ENCODE measurements around the gene GPAT2.
A peak's percentile ranks its signal among the peaks of the same experiment; 100 is the strongest.
"Not testable (repeated sequence)": the region's sequence is repeated elsewhere in the genome, so short reads cannot be mapped to it uniquely, and the experiment has no call there.

Gene GPAT2

DNA sequence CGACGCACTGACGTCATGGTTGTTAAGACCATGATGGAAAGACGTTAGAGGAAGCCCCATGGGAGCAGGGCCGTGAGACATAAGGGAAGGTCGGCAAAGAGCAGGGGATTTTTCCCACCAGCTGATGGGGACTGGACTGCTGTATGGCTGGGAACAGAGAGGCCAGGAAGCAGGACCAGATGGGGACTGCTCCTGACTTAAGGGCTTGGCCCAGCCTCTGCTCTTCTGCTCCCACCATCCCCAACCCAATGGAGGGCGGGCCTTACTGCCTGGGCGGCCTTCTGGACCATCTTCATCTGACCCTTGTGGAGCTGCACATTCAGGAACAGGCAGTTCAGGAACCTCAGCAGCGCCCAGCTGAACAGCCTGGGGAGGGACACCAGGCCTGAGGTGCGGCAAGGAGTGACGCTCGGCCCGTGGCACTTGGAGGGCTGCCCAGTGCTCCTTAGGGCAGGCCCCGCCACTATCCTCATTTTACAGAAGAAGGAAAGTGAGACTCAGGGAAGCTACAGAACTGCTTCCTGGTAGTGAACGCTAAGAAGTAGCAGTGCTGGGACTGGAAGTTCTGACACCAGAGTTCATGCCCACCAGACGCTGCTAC lies 6.9 kb downstream of the GPAT2 start:
- not testable (repeated sequence) for H3K27ac ChIP-seq; DNase-seq (ENCODE audit: low spot score); H3K4me3 ChIP-seq

DNA sequence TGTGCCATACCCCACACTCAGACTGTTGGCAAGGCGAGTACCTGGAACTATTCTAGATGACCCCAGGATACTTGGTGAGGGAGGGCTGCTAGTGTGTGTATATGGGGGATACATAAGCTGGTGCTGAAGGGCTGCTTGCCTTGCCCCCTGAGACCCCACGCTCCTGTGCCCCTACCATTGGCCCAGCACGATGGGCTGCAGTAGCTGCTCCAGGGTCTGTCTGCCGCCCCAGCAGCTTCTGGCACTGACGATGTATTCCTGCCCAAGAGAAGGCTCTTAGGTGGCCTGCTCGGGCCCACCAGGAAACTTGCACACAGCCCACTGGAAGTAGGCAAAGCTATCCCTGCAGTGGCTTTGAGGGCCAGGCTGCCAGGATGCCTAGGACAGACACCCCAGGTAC lies 9.0 kb downstream of the GPAT2 start:
- not testable (repeated sequence) for H3K4me3 ChIP-seq

DNA sequence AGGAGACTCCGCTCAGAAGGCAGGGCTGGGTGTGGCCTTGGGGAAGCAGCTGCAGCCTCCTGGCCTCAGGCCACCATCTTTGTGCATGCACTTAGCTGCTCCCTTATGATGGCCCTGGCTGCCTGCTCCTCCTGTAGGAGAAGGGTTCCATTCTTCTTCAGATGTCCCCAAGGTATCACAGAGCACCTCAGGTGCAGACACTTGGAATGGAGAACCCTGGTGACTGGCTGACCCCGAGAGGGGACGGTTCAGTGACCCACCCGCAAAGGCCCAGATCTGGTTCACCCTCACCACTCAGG lies 9.6 kb downstream of the GPAT2 start:
- Histone ChIP-seq H3K27ac (no peak overlapping the region), H3K4me3 (no peak overlapping the region)
- DNase-seq (ENCODE audit: low spot score) = no peak
- TF ChIP-seq, protein P1, sequence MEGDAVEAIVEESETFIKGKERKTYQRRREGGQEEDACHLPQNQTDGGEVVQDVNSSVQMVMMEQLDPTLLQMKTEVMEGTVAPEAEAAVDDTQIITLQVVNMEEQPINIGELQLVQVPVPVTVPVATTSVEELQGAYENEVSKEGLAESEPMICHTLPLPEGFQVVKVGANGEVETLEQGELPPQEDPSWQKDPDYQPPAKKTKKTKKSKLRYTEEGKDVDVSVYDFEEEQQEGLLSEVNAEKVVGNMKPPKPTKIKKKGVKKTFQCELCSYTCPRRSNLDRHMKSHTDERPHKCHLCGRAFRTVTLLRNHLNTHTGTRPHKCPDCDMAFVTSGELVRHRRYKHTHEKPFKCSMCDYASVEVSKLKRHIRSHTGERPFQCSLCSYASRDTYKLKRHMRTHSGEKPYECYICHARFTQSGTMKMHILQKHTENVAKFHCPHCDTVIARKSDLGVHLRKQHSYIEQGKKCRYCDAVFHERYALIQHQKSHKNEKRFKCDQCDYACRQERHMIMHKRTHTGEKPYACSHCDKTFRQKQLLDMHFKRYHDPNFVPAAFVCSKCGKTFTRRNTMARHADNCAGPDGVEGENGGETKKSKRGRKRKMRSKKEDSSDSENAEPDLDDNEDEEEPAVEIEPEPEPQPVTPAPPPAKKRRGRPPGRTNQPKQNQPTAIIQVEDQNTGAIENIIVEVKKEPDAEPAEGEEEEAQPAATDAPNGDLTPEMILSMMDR (IDR thresholded peaks at IDR 0.05) = no peak

More for the DNA sequence above, 9.0 kb downstream of the GPAT2 start:
- DNase-seq (ENCODE audit: low spot score); H3K27ac ChIP-seq: not testable (repeated sequence)

DNA sequence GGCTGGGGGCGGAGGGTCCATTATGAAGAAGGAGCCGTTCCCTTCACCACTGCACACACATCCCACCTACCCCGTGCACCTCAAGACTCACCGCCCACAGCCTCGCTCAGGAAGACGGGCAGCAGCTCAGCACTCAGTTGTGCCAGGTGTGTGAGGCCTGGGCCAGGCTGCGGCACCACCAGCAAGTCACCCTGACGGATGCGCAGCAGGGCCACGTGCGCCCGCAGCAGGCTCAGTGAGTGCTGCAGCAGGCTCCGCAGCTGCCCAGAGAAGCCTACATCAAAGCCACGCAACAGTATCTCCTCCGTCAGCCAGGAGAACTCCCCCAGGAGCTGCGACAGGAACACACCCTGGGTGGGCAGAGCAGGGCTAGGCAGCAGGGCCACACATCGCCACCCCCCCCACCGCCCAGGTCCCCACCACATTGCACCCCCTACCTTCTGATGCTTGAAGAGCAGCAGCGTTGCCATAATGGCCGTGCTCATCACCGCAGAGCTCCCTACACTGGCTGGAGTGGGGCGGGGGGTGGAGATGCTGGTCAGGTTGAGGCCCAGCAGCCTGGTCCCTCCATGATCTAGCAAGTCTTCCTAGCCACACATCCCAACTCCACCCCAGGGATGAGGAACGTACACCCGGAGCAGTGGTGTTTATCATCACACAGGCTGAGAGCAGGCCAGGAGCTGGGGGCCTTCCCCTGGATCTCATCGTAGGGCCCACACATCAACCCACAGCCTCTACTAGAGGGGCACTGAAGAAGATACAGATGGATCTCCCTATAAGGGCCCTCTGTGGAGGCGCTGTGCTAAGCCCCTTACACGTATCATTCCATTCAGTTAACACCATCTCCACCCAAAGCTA lies 10.2 kb downstream of the GPAT2 start:
- Histone ChIP-seq H3K27ac (no peak overlapping the region), H3K4me3 (no peak overlapping the region)
- DNase-seq (ENCODE audit: low spot score) = no peak
- TF ChIP-seq, protein P1 (IDR thresholded peaks at IDR 0.05) = no peak

DNA sequence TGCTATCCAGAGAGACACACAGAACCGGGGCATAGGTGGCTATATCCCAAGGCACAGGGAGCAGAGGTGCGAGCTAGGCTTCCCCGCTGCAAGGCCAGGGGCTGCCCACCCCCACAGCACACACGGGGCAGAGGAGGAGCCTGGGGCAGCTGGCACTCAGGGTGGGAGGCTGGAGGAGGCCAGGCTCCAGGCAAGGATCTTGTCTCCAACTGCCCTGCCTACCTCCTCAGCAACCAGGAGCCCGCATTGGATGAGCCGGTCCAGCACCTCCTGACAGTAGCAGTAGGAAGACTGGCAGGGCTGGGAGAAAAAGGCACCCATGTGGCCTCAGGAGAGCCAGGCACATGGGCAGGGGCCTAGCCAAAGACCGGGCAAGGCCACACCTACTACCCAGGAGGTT lies 11.0 kb downstream of the GPAT2 start:
- H3K4me3 ChIP-seq; DNase-seq (ENCODE audit: low spot score); H3K27ac ChIP-seq: not testable (repeated sequence)

DNA sequence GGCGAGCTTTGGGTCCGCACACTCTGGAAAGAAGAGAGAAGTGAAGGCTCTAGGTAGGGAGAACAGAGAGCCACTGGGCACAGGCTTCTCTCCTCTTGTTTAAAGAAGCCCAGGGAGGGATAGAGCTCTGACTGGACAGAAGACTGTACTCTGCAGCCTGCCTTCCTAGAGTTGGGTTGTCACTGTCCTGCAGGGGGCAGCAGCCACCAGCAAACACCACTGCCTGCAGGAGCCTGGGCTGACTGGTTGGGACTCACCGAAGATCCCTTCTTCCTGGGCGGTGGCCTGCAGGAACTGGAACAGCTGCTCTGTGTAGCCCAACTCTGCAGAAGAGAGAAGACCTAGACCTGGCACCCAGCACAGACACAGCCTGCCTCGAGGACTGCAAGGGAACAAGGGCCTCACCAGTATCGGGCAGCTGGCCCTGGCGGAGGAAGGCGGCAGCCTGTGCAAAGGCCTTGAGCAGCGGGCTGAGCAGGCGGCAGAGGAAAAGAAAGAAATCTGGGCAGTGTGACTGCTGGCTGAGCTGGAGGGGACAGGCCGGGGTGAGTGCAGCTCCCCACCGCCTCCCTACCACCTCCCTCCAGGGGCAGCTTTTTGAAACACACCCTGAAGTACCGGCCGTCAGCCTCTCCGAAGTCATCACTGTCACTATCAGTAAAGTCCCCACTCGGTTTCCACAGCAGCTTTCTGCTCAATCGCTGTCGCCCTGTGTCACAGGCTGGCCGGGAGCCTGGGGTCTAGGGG lies 11.8 kb downstream of the GPAT2 start:
- not testable (repeated sequence) for H3K27ac ChIP-seq; H3K4me3 ChIP-seq; DNase-seq (ENCODE audit: low spot score)

DNA sequence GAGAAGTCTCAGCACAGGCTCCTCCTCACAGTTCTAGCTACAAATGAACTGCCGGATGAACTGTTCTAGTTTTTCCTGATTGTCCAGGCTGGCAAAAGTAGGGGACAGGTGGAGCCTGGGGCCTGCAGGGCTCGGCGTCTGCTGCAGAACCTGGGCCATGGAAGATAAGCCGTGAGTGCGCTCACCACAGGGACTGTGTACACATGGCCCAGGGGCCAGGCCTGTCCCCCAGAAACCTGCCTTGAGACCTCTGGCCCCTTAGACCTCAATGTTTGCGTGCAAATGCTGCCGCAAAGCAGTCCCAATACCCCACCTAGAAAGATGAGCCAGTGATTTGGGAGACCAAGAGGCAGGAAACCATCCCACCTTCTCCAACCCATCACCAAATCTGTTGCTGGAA lies 12.6 kb downstream of the GPAT2 start:
- DNase-seq (ENCODE audit: low spot score); H3K4me3 ChIP-seq; H3K27ac ChIP-seq: not testable (repeated sequence)

DNA sequence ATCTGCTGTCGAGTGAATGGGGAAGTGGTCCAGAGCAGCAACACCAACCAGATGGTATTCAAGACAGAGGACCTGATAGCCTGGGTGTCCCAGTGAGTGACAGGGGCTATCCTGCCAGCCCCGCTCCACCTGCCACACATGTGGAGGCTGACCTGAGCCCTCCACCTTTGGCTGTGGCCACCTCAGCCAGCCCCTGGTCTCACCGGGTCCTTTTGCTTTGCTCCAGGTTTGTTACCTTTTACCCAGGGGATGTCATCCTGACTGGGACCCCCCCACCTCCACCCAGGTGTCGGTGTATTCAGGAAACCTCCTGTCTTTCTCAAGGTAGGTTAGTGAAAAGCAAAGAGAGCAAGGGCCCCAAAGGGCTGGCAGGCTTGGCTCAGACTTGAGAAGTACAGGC lies 13.6 kb downstream of the GPAT2 start:
- DNase-seq (ENCODE audit: low spot score); H3K27ac ChIP-seq; H3K4me3 ChIP-seq: not testable (repeated sequence)

DNA sequence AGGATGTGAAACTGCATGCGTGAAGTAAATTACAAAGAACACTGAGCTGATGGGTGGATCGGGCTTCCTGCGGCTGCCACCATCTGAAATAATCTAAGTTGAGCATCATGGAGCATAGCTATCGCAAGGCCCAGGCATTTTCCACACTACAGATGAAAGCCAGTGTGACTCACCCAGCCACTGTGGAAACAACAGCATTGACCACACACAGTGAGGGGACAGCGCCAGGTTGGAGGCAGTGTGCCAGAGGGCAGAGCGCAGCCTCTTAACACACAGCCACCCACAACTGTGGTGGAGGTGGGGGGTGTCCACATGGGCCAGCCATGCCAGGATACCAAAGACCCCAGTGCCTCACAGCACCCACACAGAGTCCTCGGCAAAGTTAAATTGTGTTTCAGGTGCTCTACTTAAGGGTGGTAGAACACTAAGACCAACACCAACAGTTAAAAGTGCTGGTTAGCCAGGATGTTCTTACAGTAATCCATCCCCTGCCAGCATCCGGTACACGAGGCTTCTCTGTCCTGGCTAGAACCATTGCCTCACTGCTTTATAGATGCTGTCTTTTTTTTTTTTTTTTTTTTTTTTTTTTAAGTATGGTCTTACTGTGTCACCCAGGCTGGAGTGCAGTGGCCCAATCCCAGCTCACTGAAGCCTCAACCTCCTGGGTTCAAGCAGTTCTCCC lies 14.7 kb downstream of the GPAT2 start:
- H3K27ac ChIP-seq; H3K4me3 ChIP-seq; DNase-seq (ENCODE audit: low spot score): not testable (repeated sequence)

DNA sequence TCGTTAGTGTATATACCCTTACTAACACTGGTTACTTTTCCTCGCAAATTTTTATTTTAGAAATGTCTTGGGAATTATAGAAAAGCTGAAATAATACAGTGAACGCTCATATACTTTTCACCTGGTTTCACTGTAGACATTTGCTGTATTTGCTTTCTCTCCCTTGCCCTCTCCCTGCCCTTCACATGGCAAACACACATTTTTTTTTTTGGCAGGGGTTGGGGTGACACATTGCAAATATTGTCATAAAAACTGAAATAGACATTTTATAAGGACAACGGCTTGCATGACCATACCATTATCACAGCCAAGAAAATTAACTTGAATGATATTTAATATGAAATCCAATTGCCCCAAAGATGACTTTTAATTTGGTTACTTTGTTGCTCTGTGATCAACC lies 18.4 kb downstream of the GPAT2 start:
- not testable (repeated sequence) for H3K4me3 ChIP-seq; H3K27ac ChIP-seq; DNase-seq (ENCODE audit: low spot score)

DNA sequence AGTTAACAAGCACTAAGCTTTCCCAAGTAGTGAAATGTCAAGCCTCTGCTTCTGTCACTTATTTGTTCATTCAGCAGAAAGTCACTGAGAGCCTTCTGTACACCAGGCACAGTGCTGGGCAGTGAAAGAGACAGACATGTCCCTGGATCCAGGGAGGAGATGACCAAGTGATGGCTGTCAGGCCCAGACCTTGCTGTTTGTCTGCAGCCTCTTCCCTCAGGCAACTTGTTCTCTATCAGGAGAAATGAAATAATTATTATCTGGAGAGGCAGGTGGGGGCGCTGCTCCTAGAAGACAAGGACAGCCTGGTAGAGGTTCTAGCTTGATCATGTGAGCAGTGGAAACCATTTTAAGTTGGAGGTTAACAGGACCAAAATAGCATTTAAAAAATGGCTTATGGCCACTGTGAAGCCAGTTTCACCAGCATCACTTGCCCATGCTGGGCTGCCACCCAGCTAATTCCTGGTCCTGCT lies 21.9 kb downstream of the GPAT2 start:
- H3K27ac ChIP-seq = not testable (repeated sequence)

DNA sequence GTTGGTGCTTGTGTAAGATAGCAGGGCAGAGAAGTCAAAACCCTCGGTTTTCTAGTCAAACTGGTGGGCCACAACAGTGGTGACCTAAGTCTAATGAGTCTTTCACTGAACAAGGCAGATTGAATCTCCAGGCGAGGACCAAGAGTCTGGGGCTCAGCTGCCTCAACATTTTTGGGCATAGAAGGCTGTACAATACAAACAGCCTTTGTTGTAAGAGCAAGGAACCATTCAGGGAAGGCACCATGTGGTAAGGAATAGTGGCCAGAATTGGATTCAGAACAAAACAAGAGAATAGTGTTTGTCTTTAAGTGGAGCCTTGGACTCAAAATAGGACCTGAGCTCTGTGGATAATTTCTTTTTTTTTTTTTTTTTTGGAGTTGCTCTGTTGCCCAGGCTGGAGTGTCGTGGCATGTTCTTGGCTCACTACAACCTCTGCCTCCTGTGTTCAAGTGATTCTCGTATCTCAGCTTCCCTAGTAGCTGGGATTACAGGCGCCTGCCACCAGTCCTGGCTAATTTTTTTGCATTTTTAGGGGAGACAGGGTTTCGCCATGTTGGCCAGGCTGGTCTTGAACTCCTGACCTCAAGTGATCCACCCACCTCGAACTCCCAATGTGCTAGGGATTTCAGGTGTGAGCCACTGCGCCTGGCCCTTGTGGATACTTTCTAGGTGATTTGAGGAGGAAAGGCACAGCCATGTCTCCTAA lies 22.5 kb downstream of the GPAT2 start:
- DNase-seq (ENCODE audit: low spot score); H3K27ac ChIP-seq: not testable (repeated sequence)

More for the DNA sequence above, 21.9 kb downstream of the GPAT2 start:
- not testable (repeated sequence) for H3K4me3 ChIP-seq; DNase-seq (ENCODE audit: low spot score)

DNA sequence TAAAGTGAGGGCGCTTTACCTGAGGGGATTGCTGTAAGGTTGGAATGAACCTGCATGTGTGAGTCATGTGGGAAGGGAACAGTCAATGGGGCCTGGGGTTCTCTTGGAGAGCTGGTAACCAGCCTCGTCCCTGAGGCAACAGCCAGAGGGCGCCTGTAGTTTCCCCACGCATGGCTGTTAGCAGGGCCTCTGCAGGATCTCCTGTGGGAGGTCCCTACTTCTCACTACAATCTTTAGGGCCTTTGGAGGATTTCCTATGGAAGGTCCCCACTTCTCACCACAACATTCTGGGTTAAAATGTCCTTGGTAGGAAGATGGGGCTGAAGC lies 23.6 kb downstream of the GPAT2 start:
- H3K4me3 ChIP-seq; DNase-seq (ENCODE audit: low spot score): not testable (repeated sequence)
- H3K27ac ChIP-seq = peak overlapping the region; percentile 42 to 55

More for the DNA sequence above, 22.5 kb downstream of the GPAT2 start:
- not testable (repeated sequence) for H3K4me3 ChIP-seq

DNA sequence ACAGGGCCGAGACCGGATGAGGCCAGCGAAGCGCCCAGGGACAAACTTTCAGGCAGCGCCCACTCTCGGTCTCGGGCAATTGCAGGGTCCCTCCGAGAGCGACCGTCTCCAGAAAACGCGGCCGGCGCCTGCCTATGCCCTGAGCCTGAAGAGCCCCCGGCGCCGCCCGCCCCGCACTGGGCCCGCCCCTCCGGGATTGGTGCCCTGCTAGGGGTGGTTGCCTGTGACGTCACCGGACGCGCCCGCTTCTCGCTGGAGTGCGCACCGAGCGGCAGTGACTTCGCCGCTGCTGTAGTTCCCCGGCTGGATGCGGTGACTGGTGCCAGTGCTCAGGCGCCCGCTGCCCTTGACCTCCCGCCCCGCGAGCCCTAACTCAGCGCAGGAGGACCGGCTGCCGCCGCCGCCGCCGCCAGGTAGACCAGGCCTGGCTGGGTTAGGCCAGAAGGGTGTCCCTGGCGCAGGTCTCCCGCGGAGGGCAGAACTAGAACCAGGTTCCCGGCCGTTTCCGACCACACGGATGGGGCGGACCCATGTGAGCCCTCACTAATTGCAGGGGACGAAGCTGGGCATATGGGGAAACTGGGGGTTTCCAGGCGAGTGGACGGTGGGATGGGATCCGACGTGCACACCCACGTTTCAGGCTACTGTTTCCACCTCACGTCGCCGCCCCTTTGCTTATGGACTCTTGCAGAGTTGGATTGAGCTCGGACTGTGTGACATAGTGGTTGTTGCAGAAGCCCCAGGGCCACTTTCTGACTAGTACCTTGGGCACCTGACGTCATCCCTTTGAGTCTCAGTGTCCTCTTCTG lies 24.2 kb downstream of the GPAT2 start:
- H3K27ac ChIP-seq = peak overlapping the region; percentile 86 to 88
- peak; percentile 95 for DNase-seq (ENCODE audit: low spot score)
- peak overlapping the region; percentile 76 for H3K4me3 ChIP-seq

DNA sequence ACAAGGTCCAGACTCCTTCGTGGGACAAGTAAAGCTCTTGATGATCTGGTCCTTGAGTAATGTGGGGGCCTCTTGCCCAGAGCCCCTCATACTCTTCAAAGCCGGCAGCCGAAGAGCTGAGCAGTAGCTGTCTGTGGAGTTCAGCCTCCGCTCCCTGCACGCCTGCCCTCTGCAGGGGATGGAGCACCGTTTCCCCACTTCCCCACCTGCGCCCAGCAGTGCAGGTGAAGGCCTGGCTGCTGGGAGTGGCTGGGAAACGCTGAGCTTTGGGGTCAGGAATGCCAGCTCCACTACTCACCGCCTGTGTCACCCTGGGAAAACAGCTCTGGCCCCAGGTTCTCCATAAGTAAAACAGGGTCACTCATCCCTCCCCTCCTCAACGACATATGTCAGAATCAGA lies 24.9 kb downstream of the GPAT2 start:
- H3K27ac ChIP-seq = peak overlapping the region; percentile 86 to 88
- DNase-seq (ENCODE audit: low spot score) = not testable (repeated sequence)
- H3K4me3 ChIP-seq = peak overlapping the region; percentile 76

Data from coronary artery (tissue), 2 donors.